ENCODE results near the gene C17orf114.

DNA sequence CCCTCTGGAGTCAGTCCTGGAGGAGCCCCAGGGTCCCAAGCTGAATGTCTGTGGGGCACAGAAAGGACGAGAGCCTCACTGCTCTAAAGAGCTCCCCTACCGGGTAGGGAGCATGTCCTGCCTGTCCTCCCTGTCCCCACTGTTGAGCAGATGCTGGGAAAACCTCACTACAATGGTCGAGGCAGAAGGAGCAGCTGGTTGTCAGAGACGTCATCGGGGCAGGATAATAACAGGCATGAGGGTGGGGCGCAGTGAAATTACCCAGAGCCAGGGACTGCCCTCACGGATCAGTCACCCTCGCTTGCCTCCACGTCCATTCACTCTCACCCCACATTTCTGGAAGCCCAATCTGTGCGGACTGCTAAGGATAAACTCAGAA is 29.9 kb downstream of the C17orf114 start:
- TF ChIP-seq CTCF (IDR thresholded peaks at IDR 0.05; ENCODE audit: insufficient read depth, low read depth, low read length) (no peak), EZH2 (IDR thresholded peaks at IDR 0.05; ENCODE audit: insufficient read depth, low read length) (no peak)

Measured in astrocyte (in vitro differentiated cells and primary cell).